ENCODE measurements around the gene PPAT. TPM values are rescaled to one million over a fixed set of nuclear protein-coding genes. Genes with fewer than 3 reads are reported as not detected.

Gene PPAT
- total and polyA plus RNA-seq, 4 donors, result 3.7 to 11.0 (median 5.7) TPM

DNA sequence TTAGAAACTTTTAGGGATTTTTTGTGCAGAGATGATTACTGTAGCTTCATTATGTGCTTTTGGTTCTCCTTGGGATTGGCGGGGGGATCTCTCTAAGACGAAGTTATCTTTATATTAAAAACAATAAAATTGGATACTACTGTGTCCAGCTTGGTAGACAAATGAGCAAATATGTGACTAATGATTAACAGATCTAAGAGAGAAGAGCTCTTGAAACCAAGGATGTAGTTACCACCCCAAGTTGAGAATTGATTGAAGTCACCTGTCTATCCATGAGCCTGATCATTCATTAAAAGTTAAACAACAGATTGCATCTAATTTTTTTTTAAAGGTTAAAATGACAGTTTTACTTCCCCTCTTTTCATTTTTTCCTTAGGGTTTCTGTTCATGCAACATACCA, 9.3 kb upstream of the PPAT start (continued):
- TF ChIP-seq, protein P1, sequence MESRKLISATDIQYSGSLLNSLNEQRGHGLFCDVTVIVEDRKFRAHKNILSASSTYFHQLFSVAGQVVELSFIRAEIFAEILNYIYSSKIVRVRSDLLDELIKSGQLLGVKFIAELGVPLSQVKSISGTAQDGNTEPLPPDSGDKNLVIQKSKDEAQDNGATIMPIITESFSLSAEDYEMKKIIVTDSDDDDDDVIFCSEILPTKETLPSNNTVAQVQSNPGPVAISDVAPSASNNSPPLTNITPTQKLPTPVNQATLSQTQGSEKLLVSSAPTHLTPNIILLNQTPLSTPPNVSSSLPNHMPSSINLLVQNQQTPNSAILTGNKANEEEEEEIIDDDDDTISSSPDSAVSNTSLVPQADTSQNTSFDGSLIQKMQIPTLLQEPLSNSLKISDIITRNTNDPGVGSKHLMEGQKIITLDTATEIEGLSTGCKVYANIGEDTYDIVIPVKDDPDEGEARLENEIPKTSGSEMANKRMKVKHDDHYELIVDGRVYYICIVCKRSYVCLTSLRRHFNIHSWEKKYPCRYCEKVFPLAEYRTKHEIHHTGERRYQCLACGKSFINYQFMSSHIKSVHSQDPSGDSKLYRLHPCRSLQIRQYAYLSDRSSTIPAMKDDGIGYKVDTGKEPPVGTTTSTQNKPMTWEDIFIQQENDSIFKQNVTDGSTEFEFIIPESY (IDR thresholded peaks at IDR 0.05), result no peak
- TF ChIP-seq, protein P2, sequence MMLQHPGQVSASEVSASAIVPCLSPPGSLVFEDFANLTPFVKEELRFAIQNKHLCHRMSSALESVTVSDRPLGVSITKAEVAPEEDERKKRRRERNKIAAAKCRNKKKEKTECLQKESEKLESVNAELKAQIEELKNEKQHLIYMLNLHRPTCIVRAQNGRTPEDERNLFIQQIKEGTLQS (IDR thresholded peaks at IDR 0.05), result no peak
- TF ChIP-seq SP1 (IDR thresholded peaks at IDR 0.05) (no peak), NR2F2 (IDR thresholded peaks at IDR 0.05) (no peak), TAF1 (conservative IDR thresholded peaks at IDR 0.05) (no peak)

DNA sequence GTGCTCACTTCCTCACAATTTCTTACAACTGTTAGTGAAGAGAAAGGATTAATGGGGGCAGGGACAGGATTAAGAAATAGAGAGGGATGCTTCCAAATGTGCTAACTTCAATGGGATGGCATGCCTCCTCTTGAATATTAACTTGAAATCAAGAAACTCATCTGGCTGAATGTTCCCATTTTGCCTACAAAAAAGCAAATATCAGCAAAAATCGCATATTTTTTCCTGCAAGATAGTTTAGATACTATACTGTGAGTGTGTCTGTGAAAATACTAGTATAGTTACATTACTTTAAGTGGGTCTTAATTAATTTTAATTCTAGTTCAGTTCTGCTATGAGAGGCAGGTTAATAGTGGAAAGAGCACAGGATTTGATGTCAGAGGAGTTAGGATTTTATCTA, 5.6 kb upstream of the PPAT start:
- Histone ChIP-seq H3K27me3 (ENCODE audit: control insufficient read depth in 4 of 4, insufficient read depth in 4 of 4, low read length in 3 of 4) (no peaks in the 10 kb centered on the region), H3K27ac (ENCODE audit: low read depth in 1 of 2, low read length in 2 of 2) (no peak overlapping the region), H3K9ac (ENCODE audit: low read depth in 1 of 2, low read length in 2 of 2) (no peak overlapping the region), H3K9me3 (ENCODE audit: control insufficient read depth in 4 of 4, low read length in 3 of 4) (no peaks in the 10 kb centered on the region), H3K4me3 (ENCODE audit: low read depth in 1 of 3, low read length in 3 of 3) (no peak overlapping the region), H3K36me3 (ENCODE audit: control insufficient read depth in 4 of 4, insufficient read depth in 3 of 4, low read depth in 1 of 4, low read length in 3 of 4) (peaks cover 1 to 20% (median 4%) of the 10 kb centered on the region in 4 donors), H3K4me1 (ENCODE audit: control insufficient read depth in 4 of 4, insufficient read depth in 4 of 4, low read length in 3 of 4) (peaks cover 5 to 24% (median 8%) of the 10 kb centered on the region in 4 donors)
- 92% methylated on average over 1 of the region's 1 CpG for WGBS
- no peak for DNase-seq (ENCODE audit: low spot score)
- TF ChIP-seq NR2F2 (IDR thresholded peaks at IDR 0.05) (no peak), EGR1 (IDR thresholded peaks at IDR 0.05; ENCODE audit: low read depth in 2 of 2) (no peak), SP1 (IDR thresholded peaks at IDR 0.05) (no peak), HNF4A (conservative IDR thresholded peaks at IDR 0.05) (no peak), YY1 (IDR thresholded peaks at IDR 0.05) (no peak), RXRA (IDR thresholded peaks at IDR 0.05) (no peak)

DNA sequence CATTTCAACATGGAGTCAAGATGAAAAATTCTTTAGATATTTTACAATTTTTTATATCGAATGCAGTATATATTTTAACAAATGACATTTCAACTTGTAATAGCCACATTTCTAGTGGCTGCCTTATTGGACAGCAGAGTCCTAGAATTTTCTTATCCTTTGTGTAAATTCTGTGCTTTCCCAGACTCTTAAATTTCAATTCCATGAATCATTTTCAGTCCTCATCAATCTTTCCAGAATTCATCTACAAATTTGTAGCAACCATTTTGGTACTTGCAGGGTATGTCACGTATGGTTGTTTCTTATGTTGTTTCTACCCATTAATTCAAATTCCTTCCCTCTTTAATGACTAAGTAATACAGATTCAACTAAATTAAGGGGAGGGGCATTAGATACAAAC, 3.4 kb upstream of the PPAT start:
- WGBS, result 98% methylated on average over 2 of the region's 2 CpGs
- H3K9me3 ChIP-seq (ENCODE audit: control insufficient read depth in 4 of 4, low read length in 3 of 4), result no peaks in the 10 kb centered on the region
- TF ChIP-seq, protein P3, sequence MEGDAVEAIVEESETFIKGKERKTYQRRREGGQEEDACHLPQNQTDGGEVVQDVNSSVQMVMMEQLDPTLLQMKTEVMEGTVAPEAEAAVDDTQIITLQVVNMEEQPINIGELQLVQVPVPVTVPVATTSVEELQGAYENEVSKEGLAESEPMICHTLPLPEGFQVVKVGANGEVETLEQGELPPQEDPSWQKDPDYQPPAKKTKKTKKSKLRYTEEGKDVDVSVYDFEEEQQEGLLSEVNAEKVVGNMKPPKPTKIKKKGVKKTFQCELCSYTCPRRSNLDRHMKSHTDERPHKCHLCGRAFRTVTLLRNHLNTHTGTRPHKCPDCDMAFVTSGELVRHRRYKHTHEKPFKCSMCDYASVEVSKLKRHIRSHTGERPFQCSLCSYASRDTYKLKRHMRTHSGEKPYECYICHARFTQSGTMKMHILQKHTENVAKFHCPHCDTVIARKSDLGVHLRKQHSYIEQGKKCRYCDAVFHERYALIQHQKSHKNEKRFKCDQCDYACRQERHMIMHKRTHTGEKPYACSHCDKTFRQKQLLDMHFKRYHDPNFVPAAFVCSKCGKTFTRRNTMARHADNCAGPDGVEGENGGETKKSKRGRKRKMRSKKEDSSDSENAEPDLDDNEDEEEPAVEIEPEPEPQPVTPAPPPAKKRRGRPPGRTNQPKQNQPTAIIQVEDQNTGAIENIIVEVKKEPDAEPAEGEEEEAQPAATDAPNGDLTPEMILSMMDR (IDR thresholded peaks at IDR 0.05; ENCODE audit: low read depth, low read length, missing input control), result no peak
- TF ChIP-seq SP1 (IDR thresholded peaks at IDR 0.05) (no peak), EGR1 (IDR thresholded peaks at IDR 0.05; ENCODE audit: low read depth in 2 of 2) (no peak), FOXA1 (IDR thresholded peaks at IDR 0.05) (no peak), TAF1 (conservative IDR thresholded peaks at IDR 0.05) (no peak), HNF4G (IDR thresholded peaks at IDR 0.05) (no peak), RAD21 (IDR thresholded peaks at IDR 0.05) (no peak), GABPA (IDR thresholded peaks at IDR 0.05 in 1 of 2, conservative IDR thresholded peaks at IDR 0.05 in 1 of 2) (no peak), YY1 (IDR thresholded peaks at IDR 0.05) (no peak), HNF4A (conservative IDR thresholded peaks at IDR 0.05) (no peak), JUND (IDR thresholded peaks at IDR 0.05) (no peak)
- TF ChIP-seq, protein P4, sequence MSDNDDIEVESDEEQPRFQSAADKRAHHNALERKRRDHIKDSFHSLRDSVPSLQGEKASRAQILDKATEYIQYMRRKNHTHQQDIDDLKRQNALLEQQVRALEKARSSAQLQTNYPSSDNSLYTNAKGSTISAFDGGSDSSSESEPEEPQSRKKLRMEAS (IDR thresholded peaks at IDR 0.05), result no peak
- TF ChIP-seq, protein P1 (IDR thresholded peaks at IDR 0.05), result no peak
- TF ChIP-seq, protein P2 (IDR thresholded peaks at IDR 0.05), result no peak
- TF ChIP-seq, protein P5, sequence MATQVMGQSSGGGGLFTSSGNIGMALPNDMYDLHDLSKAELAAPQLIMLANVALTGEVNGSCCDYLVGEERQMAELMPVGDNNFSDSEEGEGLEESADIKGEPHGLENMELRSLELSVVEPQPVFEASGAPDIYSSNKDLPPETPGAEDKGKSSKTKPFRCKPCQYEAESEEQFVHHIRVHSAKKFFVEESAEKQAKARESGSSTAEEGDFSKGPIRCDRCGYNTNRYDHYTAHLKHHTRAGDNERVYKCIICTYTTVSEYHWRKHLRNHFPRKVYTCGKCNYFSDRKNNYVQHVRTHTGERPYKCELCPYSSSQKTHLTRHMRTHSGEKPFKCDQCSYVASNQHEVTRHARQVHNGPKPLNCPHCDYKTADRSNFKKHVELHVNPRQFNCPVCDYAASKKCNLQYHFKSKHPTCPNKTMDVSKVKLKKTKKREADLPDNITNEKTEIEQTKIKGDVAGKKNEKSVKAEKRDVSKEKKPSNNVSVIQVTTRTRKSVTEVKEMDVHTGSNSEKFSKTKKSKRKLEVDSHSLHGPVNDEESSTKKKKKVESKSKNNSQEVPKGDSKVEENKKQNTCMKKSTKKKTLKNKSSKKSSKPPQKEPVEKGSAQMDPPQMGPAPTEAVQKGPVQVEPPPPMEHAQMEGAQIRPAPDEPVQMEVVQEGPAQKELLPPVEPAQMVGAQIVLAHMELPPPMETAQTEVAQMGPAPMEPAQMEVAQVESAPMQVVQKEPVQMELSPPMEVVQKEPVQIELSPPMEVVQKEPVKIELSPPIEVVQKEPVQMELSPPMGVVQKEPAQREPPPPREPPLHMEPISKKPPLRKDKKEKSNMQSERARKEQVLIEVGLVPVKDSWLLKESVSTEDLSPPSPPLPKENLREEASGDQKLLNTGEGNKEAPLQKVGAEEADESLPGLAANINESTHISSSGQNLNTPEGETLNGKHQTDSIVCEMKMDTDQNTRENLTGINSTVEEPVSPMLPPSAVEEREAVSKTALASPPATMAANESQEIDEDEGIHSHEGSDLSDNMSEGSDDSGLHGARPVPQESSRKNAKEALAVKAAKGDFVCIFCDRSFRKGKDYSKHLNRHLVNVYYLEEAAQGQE (IDR thresholded peaks at IDR 0.05), result no peak

More for the DNA sequence above, 3.4 kb upstream of the PPAT start:
- DNase-seq (ENCODE audit: low spot score), result no peak
- peaks cover 0 to 15% (median 4%) of the 10 kb centered on the region in 4 donors for H3K36me3 ChIP-seq (ENCODE audit: control insufficient read depth in 4 of 4, insufficient read depth in 3 of 4, low read depth in 1 of 4, low read length in 3 of 4)
- H3K27me3 ChIP-seq (ENCODE audit: control insufficient read depth in 4 of 4, insufficient read depth in 4 of 4, low read length in 3 of 4), result no peaks in the 10 kb centered on the region
- H3K4me1 ChIP-seq (ENCODE audit: control insufficient read depth in 4 of 4, insufficient read depth in 4 of 4, low read length in 3 of 4), result peaks cover 4 to 26% (median 12%) of the 10 kb centered on the region in 4 donors
- H3K9ac ChIP-seq (ENCODE audit: low read depth in 1 of 2, low read length in 2 of 2), result no peak overlapping the region
- H3K4me3 ChIP-seq (ENCODE audit: low read depth in 1 of 3, low read length in 3 of 3), result no peak overlapping the region
- no peak overlapping the region for H3K27ac ChIP-seq (ENCODE audit: low read depth in 1 of 2, low read length in 2 of 2)
